H1 (cell line): Measurements from ENCODE around the gene ART4. TPM values are rescaled to one million over a fixed set of nuclear protein-coding genes. Genes with fewer than 3 reads are reported as not detected.

Experiments used
- CTCF ChIA-PET: fragments of 300-600 bp; sonication (Branson Sonifier 250); formaldehyde crosslinking; loops from one replicate; lab custom pipeline; 2021; ENCODE audit not compliant: partially characterized antibody; lab: Charles Lee
- POLR2A ChIA-PET: fragments of 300-600 bp; sonication (Branson Sonifier 250); formaldehyde crosslinking; loops from one replicate; lab custom pipeline; 2021; ENCODE audit warnings: inconsistent platforms; ENCODE audit not compliant: partially characterized antibody; lab: Charles Lee
- DNase-seq, 2 experiments: peaks; one replicate each; pipeline versions ENCODE4 v3.0.0 to v3.0.0-alpha.2; 2010 to 2022; ENCODE audit warnings: low spot score in 2 of 2, low read depth in 1 of 2, mixed read lengths in 1 of 2
- FAIRE-seq: peaks from 2 replicates; lab custom pipeline; 2011; peaks lifted over from hg19 to GRCh38; lab: Jason Lieb, UNC
- H2AFZ ChIP-seq: 2 replicates; pipeline ENCODE4 v1.8.1; 2012; ENCODE audit warnings: low read length, inconsistent platforms
- H2AK5ac ChIP-seq: 2 replicates; pipeline ENCODE4 v1.6.1; 2013; ENCODE audit warnings: low read depth, low read length
- H2BK120ac ChIP-seq: replicated peaks from 2 replicates; pipeline ENCODE3; 2013; ENCODE audit warnings: low read depth, low read length, inconsistent platforms
- H2BK12ac ChIP-seq: 2 replicates; pipeline ENCODE4 v1.6.1; 2013; ENCODE audit warnings: low read depth, low read length
- H2BK15ac ChIP-seq: 2 replicates; pipeline ENCODE4 v1.6.1; 2013; ENCODE audit warnings: low read length
- H2BK20ac ChIP-seq: 2 replicates; pipeline ENCODE4 v1.6.1; 2013; ENCODE audit warnings: low read length
- H2BK5ac ChIP-seq: 2 replicates; pipeline ENCODE4 v1.6.1; 2013; ENCODE audit warnings: low read depth, low read length
- H3K14ac ChIP-seq: 2 replicates; pipeline ENCODE4 v1.6.1; 2013; ENCODE audit warnings: inconsistent platforms; ENCODE audit not compliant: insufficient read length
- H3K18ac ChIP-seq: 2 replicates; pipeline ENCODE4 v1.6.1; 2013; ENCODE audit warnings: low read length; ENCODE audit errors: extremely low read depth
- H3K23ac ChIP-seq: 2 replicates; pipeline ENCODE4 v1.6.1; 2013; ENCODE audit warnings: inconsistent platforms; ENCODE audit not compliant: insufficient read length
- H3K23me2 ChIP-seq: 2 replicates; pipeline ENCODE4 v1.6.1; 2013; ENCODE audit warnings: low read depth, low read length
- H3K27ac ChIP-seq: 2 replicates; pipeline ENCODE4 v1.6.1; 2011; ENCODE audit warnings: low read depth, low read length, inconsistent platforms
- H3K27me3 ChIP-seq, 4 experiments: replicated peaks in 1 of 4; 1 replicate in 1 of 4; 2 replicates in 3 of 4; pipeline versions ENCODE4 v1.6.1 to v1.8.1; 2011 to 2013; ENCODE audit warnings: low read length in 3 of 4, mild to moderate bottlenecking in 3 of 4, inconsistent platforms in 2 of 4, mixed read lengths in 2 of 4, moderate library complexity in 1 of 4; ENCODE audit not compliant: control insufficient read depth in 3 of 4, insufficient read depth in 3 of 4; ENCODE audit errors: extremely low read depth in 1 of 4
- H3K36me3 ChIP-seq, 4 experiments: 2 replicates each; pipeline versions ENCODE4 v1.6.1 to v1.8.1; 2011 to 2013; ENCODE audit warnings: mild to moderate bottlenecking in 4 of 4, low read length in 3 of 4, moderate library complexity in 2 of 4, control low read depth in 1 of 4, inconsistent platforms in 1 of 4; ENCODE audit not compliant: insufficient read depth in 4 of 4, control insufficient read depth in 2 of 4
- H3K4ac ChIP-seq: replicated peaks from 2 replicates; pipeline ENCODE3; 2013; ENCODE audit warnings: low read length, low read depth, mixed read lengths, inconsistent platforms; ENCODE audit not compliant: insufficient read length
- H3K4me1 ChIP-seq, 4 experiments: replicated peaks in 1 of 4; 1 replicate in 1 of 4; 2 replicates in 3 of 4; pipeline versions ENCODE4 v1.6.1 to v1.8.1; 2011 to 2013; ENCODE audit warnings: low read length in 3 of 4, inconsistent platforms in 2 of 4, mixed read lengths in 1 of 4; ENCODE audit not compliant: insufficient read depth in 4 of 4, control insufficient read depth in 3 of 4
- H3K4me2 ChIP-seq, 2 experiments: 2 replicates each; pipeline versions ENCODE4 v1.6.1 to v1.8.1; 2011 to 2013; ENCODE audit warnings: low read depth in 2 of 2, low read length in 2 of 2, control low read depth in 1 of 2, inconsistent platforms in 1 of 2, mild to moderate bottlenecking in 1 of 2; ENCODE audit not compliant: insufficient read depth in 1 of 2
- H3K4me3 ChIP-seq, 4 experiments: fragments of 200-600, 300-600 bp in 1 of 4; sonication (generic), shearing (Covaris generic), sonication (Bioruptor Twin) in 1 of 4; 2 replicates each; pipeline versions ENCODE4 v1.5.1 to v1.8.1; 2011 to 2016; ENCODE audit warnings: low read length in 4 of 4, low read depth in 3 of 4, control low read depth in 2 of 4, inconsistent platforms in 2 of 4, mild to moderate bottlenecking in 2 of 4, mixed read lengths in 1 of 4, moderate library complexity in 1 of 4; ENCODE audit not compliant: insufficient read depth in 2 of 4; ENCODE audit errors: extremely low read depth in 1 of 4
- H3K56ac ChIP-seq: replicated peaks from 2 replicates; pipeline ENCODE3; 2013; ENCODE audit warnings: low read depth, mild to moderate bottlenecking, mixed read lengths, low read length, inconsistent platforms; ENCODE audit not compliant: insufficient read length
- H3K79me1 ChIP-seq: 2 replicates; pipeline ENCODE4 v1.6.1; 2013; ENCODE audit warnings: low read depth, low read length, control low read depth
- H3K79me2 ChIP-seq, 2 experiments: 2 replicates each; pipeline versions ENCODE4 v1.6.1 to v1.8.1; 2012 to 2013; ENCODE audit warnings: low read length in 2 of 2, mild to moderate bottlenecking in 2 of 2, inconsistent platforms in 1 of 2; ENCODE audit not compliant: insufficient read depth in 2 of 2, control insufficient read depth in 1 of 2
- H3K9ac ChIP-seq, 4 experiments: replicated peaks in 1 of 4; 1 replicate in 1 of 4; 2 replicates in 3 of 4; pipeline versions ENCODE4 v1.6.1 to v1.8.1; 2011 to 2013; ENCODE audit warnings: low read depth in 3 of 4, low read length in 3 of 4, control low read depth in 2 of 4, mild to moderate bottlenecking in 2 of 4, moderate library complexity in 2 of 4, inconsistent platforms in 1 of 4; ENCODE audit errors: extremely low read depth in 1 of 4
- H3K9me3 ChIP-seq, 2 experiments: 2 replicates each; pipeline versions ENCODE4 v1.6.1 to v1.8.1; 2012 to 2013; ENCODE audit warnings: mild to moderate bottlenecking in 2 of 2, moderate library complexity in 2 of 2, control low read depth in 1 of 2, inconsistent platforms in 1 of 2, low read depth in 1 of 2, low read length in 1 of 2, mixed read lengths in 1 of 2; ENCODE audit not compliant: insufficient read depth in 2 of 2
- H4K20me1 ChIP-seq, 2 experiments: replicated peaks in 1 of 2; 2 replicates each; pipeline versions ENCODE3 to v1.8.1; 2011 to 2013; ENCODE audit warnings: inconsistent platforms in 2 of 2, low read length in 2 of 2, mild to moderate bottlenecking in 1 of 2; ENCODE audit not compliant: insufficient read depth in 2 of 2, control insufficient read depth in 1 of 2
- H4K5ac ChIP-seq: 2 replicates; pipeline ENCODE4 v1.6.1; 2013; ENCODE audit warnings: low read length, low read depth, mixed read lengths, inconsistent platforms; ENCODE audit not compliant: insufficient read length
- H4K8ac ChIP-seq: 2 replicates; pipeline ENCODE4 v1.8.0; 2013; ENCODE audit warnings: mild to moderate bottlenecking, moderate library complexity, low read length, inconsistent platforms; ENCODE audit not compliant: insufficient read depth; ENCODE audit errors: extremely low read depth
- H4K91ac ChIP-seq: replicated peaks from 2 replicates; pipeline ENCODE3; 2013; ENCODE audit warnings: low read length, mixed read lengths, inconsistent platforms; ENCODE audit not compliant: insufficient read length
- BRCA1 ChIP-seq: IDR thresholded peaks from 2 replicates; pipeline ENCODE4 v1.6.1; 2012; ENCODE audit warnings: low read depth, low read length, improper control_type of control experiment
- GTF2F1 ChIP-seq: IDR thresholded peaks from 2 replicates; pipeline ENCODE4 v1.6.1; 2012; ENCODE audit warnings: low read depth, low read length, improper control_type of control experiment, borderline replicate concordance
- NANOG ChIP-seq: IDR thresholded peaks from 2 replicates; pipeline ENCODE4 v1.6.1; 2011; ENCODE audit warnings: low read length, low read depth, mild to moderate bottlenecking, inconsistent platforms; ENCODE audit not compliant: insufficient read depth, poor library complexity, severe bottlenecking
- WGBS, 2 experiments: shearing (Covaris generic) in 1 of 2; methylation state at CpG; one replicate each; pipeline versions ENCODE4 v1.1.6 to v1.1.7; 2013 to 2015; ENCODE audit warnings: low lambda C conversion rate in 2 of 2, mixed read lengths in 2 of 2, inconsistent platforms in 1 of 2, low coverage in 1 of 2, missing lambda C conversion rate in 1 of 2; ENCODE audit not compliant: insufficient replicate concordance in 2 of 2, insufficient coverage in 1 of 2, insufficient read length in 1 of 2; ENCODE audit errors: extremely low coverage in 1 of 2, missing lambda C conversion rate in 1 of 2; 5-methylcytosine and 5-hydroxymethylcytosine counted together
- polyA plus RNA-seq, 7 experiments: library from polyadenylated mRNA; depleted of rRNA in 3 of 7; stranded (reverse) in 5 of 7; unstranded in 2 of 7; fragments of >200 nt in 5 of 7; fragments of 200-250 nt in 2 of 7; gene quantifications; 1 replicate in 5 of 7; 2 replicates in 1 of 7; 4 replicates in 1 of 7; pipeline versions ENCODE4 v1.2.1 to v1.2.3, GENCODE V29; 2011 to 2013; ENCODE audit warnings: missing spikeins in 2 of 7, mixed read lengths in 2 of 7
- total RNA-seq: library from RNA; stranded (reverse); fragmentation: NEBNext Ultra II Directional; extraction: Animal tissue kit (Norgen Biotek cat#: 25700); gene quantifications from 2 replicates; pipeline ENCODE4 v1.2.1, GENCODE V29; 2021

The ART4 gene
- total and polyA plus RNA-seq, 2 of the 8 experiments (the other 6 are each of a cell fraction or from before 2014, with no cell fraction given), result not detected

GRCh38 chr12:14886271-14886670 lies 42.9 kb upstream of the ART4 start:
- CTCF ChIA-PET, result interaction anchor here (1.5 kb wide), 1 partner anchor 50 kb away, joined by 5 read pairs; no protein-coding TSS in a partner anchor

More at GRCh38 chr12:14886271-14886670, 42.9 kb upstream of the ART4 start:
- H2BK15ac ChIP-seq, result no peak overlapping the region
- no peak overlapping the region for H3K4me3 ChIP-seq
- no peak overlapping the region for H4K91ac ChIP-seq
- FAIRE-seq (no peak), DNase-seq (no peak)
- H3K79me1 ChIP-seq, result no peaks in the 10 kb centered on the region
- no peak overlapping the region for H2AFZ ChIP-seq
- POLR2A ChIA-PET, result no interaction called here
- H4K5ac ChIP-seq, result no peak overlapping the region
- TF ChIP-seq GTF2F1 (no peak), BRCA1 (no peak), NANOG (no peak)
- H3K4me2 ChIP-seq, result no peak overlapping the region
- WGBS, 2 experiments, result 90% methylated on average over 6 of the region's 6 CpGs; no CpG with 5 or more reads in 1 of the 2 experiments
- H3K79me2 ChIP-seq, result no peaks in the 10 kb centered on the region
- peak overlapping the region in 1 of 4 experiments; percentile 34; a peak in 1 of 7 replicates for H3K9ac ChIP-seq
- H3K27ac ChIP-seq, result no peak overlapping the region
- no peak overlapping the region for H2BK120ac ChIP-seq
- H3K18ac ChIP-seq, result no peak overlapping the region
- no peak overlapping the region for H2BK12ac ChIP-seq
- no peaks in the 10 kb centered on the region for H3K4me1 ChIP-seq
- no peaks in the 10 kb centered on the region for H3K9me3 ChIP-seq
- H3K56ac ChIP-seq, result no peak overlapping the region
- no peak overlapping the region for H2AK5ac ChIP-seq
- no peaks in the 10 kb centered on the region for H3K27me3 ChIP-seq
- H3K4ac ChIP-seq, result no peak overlapping the region
- no peaks in the 10 kb centered on the region for H4K20me1 ChIP-seq
- no peak overlapping the region; the same call in 1 of the 2 replicates for H2BK20ac ChIP-seq
- H4K8ac ChIP-seq, result no peak overlapping the region
- H2BK5ac ChIP-seq, result no peak overlapping the region
- H3K23ac ChIP-seq, result no peak overlapping the region
- no peak overlapping the region for H3K14ac ChIP-seq
- H3K36me3 ChIP-seq, result no peaks in the 10 kb centered on the region
- no peaks in the 10 kb centered on the region for H3K23me2 ChIP-seq
